HCT116 (cell line): ENCODE data around the gene HSPG2.
A peak's percentile ranks its signal among the peaks of the same experiment; 100 is the strongest.
"Not testable (repeated sequence)": the region's sequence is repeated elsewhere in the genome, so short reads cannot be mapped to it uniquely, and the experiment has no call there.

ENCODE experiments used
- EZH2 ChIP-seq: fragments of 200-600 bp; sonication (generic); IDR thresholded peaks from 2 replicates; pipeline ENCODE4 v1.6.1; 2017; ENCODE audit warnings: antibody characterized with exemption, mixed run types
- POLR2A ChIP-seq: IDR thresholded peaks from 2 replicates; pipeline ENCODE4 v1.7.0; 2011; ENCODE audit warnings: borderline replicate concordance; ENCODE audit not compliant: insufficient read depth, insufficient read length; ENCODE audit errors: extremely low read depth
- POLR2AphosphoS5 ChIP-seq: IDR thresholded peaks from 2 replicates; pipeline ENCODE4 v1.6.1; 2011; ENCODE audit warnings: mild to moderate bottlenecking, low read depth, low read length, moderate library complexity
- SP1 ChIP-seq: IDR thresholded peaks from 2 replicates; pipeline ENCODE4 v1.6.1; 2012; ENCODE audit warnings: low read depth
- ZFX ChIP-seq: fragments of 450-650 bp; IDR thresholded peaks from 2 replicates; pipeline ENCODE4 v1.6.1; 2017
- TF ChIP-seq, protein P1 (sequence below), 3 experiments: fragments of 200-600 bp in 1 of 3; sonication (generic) in 1 of 3; IDR thresholded peaks in 2 of 3; conservative IDR thresholded peaks in 1 of 3; 2 replicates each; pipeline ENCODE4 v1.5.1; 2012 to 2017; ENCODE audit warnings: low read depth in 2 of 3, low read length in 2 of 3, antibody characterized with exemption in 1 of 3, borderline replicate concordance in 1 of 3, control low read depth in 1 of 3, mild to moderate bottlenecking in 1 of 3, mixed read lengths in 1 of 3, mixed run types in 1 of 3, moderate library complexity in 1 of 3; ENCODE audit not compliant: insufficient read depth in 1 of 3

DNA sequence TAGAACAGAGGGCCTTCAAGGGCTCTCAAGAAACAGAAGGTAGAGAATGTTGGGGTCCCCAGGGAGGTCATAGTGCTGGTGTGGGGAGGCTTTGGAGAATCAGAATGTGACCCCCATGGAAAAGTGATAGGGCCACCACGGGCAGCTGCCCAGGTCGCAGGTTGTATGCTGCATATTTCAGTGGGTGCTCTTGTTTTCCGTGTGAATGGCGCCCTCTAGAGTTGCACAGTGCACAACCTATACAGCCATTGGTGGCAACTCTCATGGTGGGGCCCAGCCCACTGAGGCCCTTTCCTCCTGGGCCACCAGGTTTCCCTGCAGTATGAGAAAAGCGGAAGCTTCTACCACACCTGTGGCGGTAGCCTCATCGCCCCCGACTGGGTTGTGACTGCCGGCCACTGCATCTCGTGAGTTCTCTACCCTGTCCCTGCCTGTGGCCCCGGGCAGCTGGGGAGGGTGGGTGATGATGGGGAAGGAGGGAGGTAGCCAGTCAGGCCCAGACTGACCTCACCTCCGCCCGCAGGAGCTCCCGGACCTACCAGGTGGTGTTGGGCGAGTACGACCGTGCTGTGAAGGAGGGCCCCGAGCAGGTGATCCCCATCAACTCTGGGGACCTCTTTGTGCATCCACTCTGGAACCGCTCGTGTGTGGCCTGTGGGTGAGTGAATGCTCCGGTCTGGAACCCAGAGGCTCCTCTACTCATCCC, 43.6 kb upstream of the HSPG2 start:
- not testable (repeated sequence) for TF ChIP-seq POLR2A, POLR2AphosphoS5, EZH2, SP1, ZFX
- TF ChIP-seq, protein P1, sequence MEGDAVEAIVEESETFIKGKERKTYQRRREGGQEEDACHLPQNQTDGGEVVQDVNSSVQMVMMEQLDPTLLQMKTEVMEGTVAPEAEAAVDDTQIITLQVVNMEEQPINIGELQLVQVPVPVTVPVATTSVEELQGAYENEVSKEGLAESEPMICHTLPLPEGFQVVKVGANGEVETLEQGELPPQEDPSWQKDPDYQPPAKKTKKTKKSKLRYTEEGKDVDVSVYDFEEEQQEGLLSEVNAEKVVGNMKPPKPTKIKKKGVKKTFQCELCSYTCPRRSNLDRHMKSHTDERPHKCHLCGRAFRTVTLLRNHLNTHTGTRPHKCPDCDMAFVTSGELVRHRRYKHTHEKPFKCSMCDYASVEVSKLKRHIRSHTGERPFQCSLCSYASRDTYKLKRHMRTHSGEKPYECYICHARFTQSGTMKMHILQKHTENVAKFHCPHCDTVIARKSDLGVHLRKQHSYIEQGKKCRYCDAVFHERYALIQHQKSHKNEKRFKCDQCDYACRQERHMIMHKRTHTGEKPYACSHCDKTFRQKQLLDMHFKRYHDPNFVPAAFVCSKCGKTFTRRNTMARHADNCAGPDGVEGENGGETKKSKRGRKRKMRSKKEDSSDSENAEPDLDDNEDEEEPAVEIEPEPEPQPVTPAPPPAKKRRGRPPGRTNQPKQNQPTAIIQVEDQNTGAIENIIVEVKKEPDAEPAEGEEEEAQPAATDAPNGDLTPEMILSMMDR (IDR thresholded peaks at IDR 0.05 in 2 of 3, conservative IDR thresholded peaks at IDR 0.05 in 1 of 3; ENCODE audit: borderline replicate concordance in 1 of 3, insufficient read depth in 1 of 3, low read depth in 2 of 3, low read length in 2 of 3), result 0 out of 6 replicates have a peak, but pooled peaks of 1 of the 3 experiments have one; percentile 20
